T-helper 22 cell (primary cell): ENCODE data around the gene LRP11.
"Not testable (repeated sequence)": the region's sequence is repeated elsewhere in the genome, so short reads cannot be mapped to it uniquely, and the experiment has no call there.

Experiments
- DNase-seq: peaks from one replicate; pipeline ENCODE4 v3.0.0-alpha.2; 2020; ENCODE audit warnings: low read depth

LRP11 gene

GRCh38 chr6:149848343-149848742 is 15.8 kb downstream of the LRP11 start:
- DNase-seq = not testable (repeated sequence)

GRCh38 chr6:149847939-149848267 is 16.3 kb downstream of the LRP11 start:
- DNase-seq = no peak

- DNase-seq = no peak
Measured at GRCh38 chr6:149846321-149846720, 17.8 kb downstream of the LRP11 start.

- DNase-seq = no peak
Measured at GRCh38 chr6:149845549-149845948, 18.6 kb downstream of the LRP11 start.

GRCh38 chr6:149844480-149844879 is 19.7 kb downstream of the LRP11 start:
- DNase-seq = no peak

- DNase-seq = not testable (repeated sequence)
Measured at GRCh38 chr6:149844036-149844435, 20.1 kb downstream of the LRP11 start.

- no peak for DNase-seq
Measured at GRCh38 chr6:149843051-149843633, 21.0 kb downstream of the LRP11 start.

GRCh38 chr6:149842331-149842730 is 21.8 kb downstream of the LRP11 start:
- no peak for DNase-seq

GRCh38 chr6:149840345-149841075 is 23.6 kb downstream of the LRP11 start:
- no peak for DNase-seq

GRCh38 chr6:149834513-149835481 is 29.4 kb downstream of the LRP11 start:
- peak; percentile 26 for DNase-seq

GRCh38 chr6:149833651-149834050 is 30.5 kb downstream of the LRP11 start:
- DNase-seq = no peak

- DNase-seq = no peak
Measured at GRCh38 chr6:149831308-149831820, 32.8 kb downstream of the LRP11 start.

GRCh38 chr6:149830731-149831307 is 33.3 kb downstream of the LRP11 start:
- DNase-seq = no peak

GRCh38 chr6:149825292-149825691 is 38.9 kb downstream of the LRP11 start:
- no peak for DNase-seq

- DNase-seq = no peak
Measured at GRCh38 chr6:149823013-149823412, 41.1 kb downstream of the LRP11 start.

- no peak for DNase-seq
Measured at GRCh38 chr6:149821492-149821891, 42.7 kb downstream of the LRP11 start.

GRCh38 chr6:149820506-149820905 is 43.7 kb downstream of the LRP11 start:
- no peak for DNase-seq

- DNase-seq = no peak
Measured at GRCh38 chr6:149815788-149816187, 48.4 kb downstream of the LRP11 start.

GRCh38 chr6:149813351-149813750 is 50.8 kb downstream of the LRP11 start:
- DNase-seq = no peak

- DNase-seq = no peak
Measured at GRCh38 chr6:149809798-149810197, 54.4 kb downstream of the LRP11 start.

GRCh38 chr6:149806127-149806526 is 58.0 kb downstream of the LRP11 start:
- no peak for DNase-seq

GRCh38 chr6:149783551-149783950 is 80.6 kb downstream of the LRP11 start:
- no peak for DNase-seq
